Suppressor macrophage treated with lipopolysaccharide for 1 hour (primary cell): ENCODE results near the gene ZNF76.

Source experiments
- DNase-seq, 3 donors: peaks; one replicate each; pipeline ENCODE4 v3.0.0-alpha.2; 2020 to 2022

ZNF76 gene

GRCh38 chr6:35259194-35259947 lies at the start of gene ZNF76:
ZNF76 (plus strand) TSS chr6:35259735; CDS start chr6:35281152, 21,417 bp downstream.
- peak; percentile 98 to 99 (median 99) for DNase-seq

DNA sequence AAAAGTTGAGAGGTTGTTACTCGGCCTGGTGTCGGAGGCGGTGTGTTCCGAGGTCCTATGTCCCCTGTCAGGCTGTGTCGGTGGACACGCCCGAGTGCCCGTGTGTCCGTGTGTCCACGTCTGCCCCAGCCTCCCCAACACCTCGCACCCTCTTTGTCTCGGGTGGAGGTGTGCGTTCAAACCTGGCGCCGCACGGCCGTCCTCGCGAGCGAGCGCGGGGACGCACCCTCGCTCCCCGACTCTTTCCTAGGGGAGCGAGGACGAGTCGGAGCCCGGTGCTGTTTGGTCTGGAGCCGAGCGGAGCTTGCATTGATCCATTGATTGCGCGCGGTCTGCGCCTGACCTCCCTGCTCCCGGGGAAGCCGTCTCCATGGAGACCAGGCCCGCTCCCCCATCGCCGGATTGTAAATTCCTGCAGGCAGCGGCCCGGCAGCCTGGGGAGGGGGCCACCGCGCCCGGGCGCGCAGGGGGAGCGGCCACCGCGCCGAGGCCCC lies 46.2 kb upstream of the ZNF76 start:
- DNase-seq = no peak

DNA sequence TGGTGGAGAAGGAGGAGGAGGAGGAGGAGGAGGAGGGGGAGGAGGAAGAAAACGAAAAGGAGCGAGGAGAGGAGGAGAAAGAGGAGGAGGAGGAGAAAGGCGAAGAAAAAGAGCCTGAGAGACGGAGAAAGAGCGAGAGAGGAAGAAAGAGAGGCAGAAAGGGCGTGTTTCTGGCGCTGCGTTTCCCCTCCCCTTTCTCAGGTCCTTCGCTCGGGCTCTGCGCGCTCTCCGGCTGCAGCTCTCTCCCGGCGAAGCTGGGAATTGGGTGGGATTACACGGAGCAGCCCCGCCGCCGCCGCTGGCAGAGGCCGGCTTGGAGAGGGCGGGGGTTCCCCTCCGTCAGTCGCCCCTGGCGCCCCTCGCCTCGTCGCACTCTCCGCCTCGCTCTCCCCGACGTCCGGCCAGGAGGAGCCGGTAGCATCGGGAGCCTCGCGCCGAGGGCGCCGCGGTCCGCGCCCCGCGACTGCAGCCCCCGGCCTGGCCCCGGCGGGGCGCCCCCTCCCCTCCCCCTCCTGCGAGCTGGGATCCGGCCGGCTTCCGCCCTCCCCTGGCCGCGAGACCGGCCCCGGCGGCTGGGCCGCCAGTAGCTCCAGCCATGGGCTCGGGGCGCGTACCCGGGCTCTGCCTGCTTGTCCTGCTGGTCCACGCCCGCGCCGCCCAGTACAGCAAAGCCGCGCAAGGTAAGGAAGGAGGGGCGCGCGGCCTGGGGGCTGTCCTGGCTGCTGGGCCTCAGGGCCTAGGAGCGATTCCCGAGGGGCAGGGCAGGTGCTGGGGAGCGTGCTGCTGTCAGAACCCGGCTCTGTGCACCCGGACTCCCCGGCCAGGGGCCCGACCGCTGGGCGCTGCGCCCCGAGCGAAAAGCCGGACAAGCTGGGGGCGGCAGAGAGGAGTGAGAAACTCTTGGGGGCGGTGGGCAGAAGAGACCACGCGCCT lies 45.4 kb upstream of the ZNF76 start, which contains the start of gene SCUBE3:
Gene SCUBE3 (plus strand): TSS at position 133 of the 933 bp plus-strand sequence. CDS start 463 bp downstream, at position 596.
- DNase-seq = peak; percentile 24 to 49 (median 36)

GRCh38 chr6:35214869-35215664 lies 44.5 kb upstream of the ZNF76 start:
- no peak for DNase-seq

DNA sequence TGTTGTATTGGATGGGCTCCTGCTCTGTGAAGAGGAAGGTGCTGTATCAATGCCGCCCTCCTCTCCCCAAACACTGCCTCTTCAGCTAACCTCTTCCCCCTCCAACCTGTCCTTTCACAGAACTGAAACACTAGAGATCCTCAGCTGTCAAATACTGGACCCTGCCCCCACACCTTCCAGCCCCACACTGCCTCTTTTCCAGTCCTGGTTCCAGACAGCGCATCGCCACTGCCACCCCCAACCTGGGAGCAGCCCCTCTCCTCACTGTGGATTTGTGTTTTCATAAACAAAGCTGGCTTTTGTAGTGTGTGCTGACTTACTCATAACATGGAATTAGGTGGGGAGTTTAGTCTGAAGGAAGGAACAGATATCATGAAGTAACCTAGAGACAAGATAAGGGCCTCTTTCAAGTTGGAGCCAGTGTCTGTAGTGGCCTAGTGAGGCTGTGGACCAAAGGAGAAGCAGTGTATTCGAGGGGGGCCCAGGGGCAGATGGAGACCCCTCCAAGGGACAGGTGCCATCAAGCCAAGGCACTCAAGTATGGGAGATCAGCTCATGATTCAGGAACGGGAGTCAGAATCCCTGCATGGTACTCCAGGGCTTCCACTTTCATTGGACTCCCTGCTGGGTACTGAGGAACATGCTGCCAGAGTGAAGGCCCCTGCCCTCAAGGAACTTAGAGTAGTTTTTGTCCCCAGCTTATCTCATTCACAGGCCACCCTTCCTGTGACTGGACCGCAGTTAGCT lies 43.7 kb upstream of the ZNF76 start:
- no peak for DNase-seq

DNA sequence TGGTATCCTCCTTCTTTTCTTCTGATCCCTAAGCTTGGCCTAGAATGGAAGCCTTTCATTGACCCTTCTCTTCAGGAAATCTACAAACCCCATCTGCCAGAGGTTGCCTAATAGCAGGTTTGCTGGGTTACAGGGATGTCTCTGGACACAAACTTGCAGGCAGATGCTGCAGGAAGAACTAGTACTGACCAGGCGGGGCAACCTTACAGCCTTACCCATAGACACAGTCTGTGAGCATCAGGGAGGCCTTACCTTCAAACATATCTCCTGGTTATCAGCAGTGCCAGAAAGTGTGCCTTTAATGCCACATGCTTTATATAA lies 43.2 kb upstream of the ZNF76 start:
- DNase-seq = no peak

GRCh38 chr6:35216851-35217811 lies 42.4 kb upstream of the ZNF76 start:
- peak in 1 of 3 donors; percentile 12 for DNase-seq

- DNase-seq = peak; percentile 39 to 44 (median 42)
Measured at GRCh38 chr6:35218021-35218420, 41.5 kb upstream of the ZNF76 start.

DNA sequence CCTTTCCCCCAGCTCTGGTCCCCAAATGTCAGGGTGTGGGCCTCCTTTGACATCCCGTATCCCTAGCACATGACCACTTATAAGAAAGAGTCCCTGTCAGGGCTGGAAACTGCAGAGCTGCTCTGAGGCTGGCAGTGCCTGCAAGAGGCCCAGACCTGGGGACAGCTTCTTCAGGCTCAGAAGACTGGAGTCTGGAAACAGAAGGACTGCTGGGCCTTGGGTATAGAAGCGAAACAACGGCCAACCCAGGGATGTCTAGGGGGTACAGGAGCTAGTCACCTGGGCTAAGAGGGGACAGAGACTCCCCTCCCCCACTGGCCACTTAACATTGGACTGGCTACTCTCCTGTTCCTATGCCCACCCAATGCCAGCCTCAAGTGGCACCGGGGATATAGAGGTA lies 41.1 kb upstream of the ZNF76 start:
- no peak for DNase-seq

DNA sequence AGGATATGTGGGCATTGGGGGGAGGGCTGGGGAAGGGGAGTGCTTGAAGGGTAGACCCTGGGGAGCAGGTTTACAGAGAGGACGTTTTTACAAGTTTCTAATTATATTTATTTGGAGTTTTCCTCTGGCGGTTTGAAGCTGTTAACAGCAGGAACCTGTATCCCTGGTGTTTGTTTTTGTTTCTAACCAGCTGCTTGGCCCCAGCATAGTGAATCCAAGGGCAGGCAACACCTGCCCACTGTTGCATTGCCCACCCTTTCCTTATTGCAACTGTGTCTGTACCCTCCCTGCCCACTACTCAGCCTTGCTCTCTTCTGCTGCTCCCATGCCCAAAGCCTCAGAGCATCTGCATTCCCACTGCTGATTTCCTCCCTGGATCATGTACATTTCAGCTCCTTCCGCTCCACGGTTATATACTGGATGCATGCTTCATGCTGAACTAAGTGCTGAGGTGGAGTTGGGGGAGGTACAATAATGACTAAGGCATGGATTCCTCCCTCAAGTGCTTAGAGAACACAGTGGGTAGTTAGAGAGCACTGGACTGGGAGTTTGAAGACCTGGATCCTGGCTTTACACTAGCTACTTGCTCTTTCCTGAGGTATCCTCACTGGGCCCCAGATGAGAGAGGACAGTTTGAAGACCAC lies 39.7 kb upstream of the ZNF76 start:
- no peak for DNase-seq

DNA sequence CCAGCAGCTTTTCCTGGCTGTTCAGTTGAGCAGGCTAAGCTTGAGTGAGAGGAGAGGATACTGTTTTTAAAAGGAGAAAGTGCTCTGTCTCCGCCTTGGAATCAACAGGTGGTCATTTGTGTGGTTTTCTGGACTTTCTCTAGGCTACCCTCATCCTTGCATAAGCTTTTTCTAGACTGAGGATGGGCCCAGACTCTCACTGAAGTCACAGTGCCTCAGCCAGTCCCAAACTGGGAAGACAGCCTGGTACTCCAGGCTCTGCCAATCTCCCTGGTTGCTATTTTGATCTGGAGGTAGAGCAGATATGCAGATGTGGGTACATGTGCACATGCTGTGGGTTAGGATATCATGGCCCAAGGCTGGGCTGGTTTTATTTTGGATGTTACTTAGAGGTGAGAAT lies 38.8 kb upstream of the ZNF76 start:
- no peak for DNase-seq

DNA sequence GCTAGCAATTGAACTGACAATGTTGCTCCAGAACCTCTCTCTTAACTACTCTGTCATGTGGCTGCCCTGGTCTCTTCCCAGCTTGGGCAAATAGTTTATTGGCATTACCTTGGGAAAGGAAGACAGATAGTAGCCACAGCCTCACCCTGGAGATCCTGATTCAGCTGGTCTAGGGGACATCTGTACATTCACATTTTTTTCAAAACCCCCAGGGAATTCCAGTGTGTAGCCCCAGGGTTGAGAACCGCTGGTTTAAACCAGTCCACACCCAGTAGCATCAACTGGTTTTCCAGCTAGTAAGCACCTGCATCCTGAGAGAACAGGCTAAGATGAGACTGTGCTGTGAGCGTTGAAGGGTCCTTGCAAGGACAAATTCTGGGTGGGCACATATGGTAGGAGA lies 36.1 kb upstream of the ZNF76 start:
- DNase-seq = no peak

- DNase-seq = peak in 1 of 3 donors; percentile 16
Measured at GRCh38 chr6:35224720-35225119, 34.8 kb upstream of the ZNF76 start.

GRCh38 chr6:35228481-35228880 lies 31.1 kb upstream of the ZNF76 start:
- no peak for DNase-seq

DNA sequence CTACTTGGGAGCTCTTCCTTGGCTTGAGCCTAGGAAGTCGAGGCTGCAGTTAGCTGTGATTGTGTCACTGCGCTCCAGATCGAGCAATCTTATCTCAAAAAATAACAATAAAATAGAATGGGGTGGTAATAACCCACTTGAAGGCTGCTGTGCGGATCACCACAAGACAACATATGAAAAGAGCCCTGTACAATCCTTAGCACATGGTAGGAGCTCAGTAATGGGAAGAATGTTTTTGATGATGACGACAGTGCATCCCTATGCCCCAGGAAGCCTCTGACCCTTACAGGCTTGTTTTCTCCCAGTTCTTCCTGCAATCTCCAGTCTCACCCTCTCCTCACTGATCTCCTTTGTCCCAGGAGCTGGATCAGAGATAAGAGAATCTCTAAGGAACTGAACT lies 30.2 kb upstream of the ZNF76 start:
- no peak for DNase-seq

DNA sequence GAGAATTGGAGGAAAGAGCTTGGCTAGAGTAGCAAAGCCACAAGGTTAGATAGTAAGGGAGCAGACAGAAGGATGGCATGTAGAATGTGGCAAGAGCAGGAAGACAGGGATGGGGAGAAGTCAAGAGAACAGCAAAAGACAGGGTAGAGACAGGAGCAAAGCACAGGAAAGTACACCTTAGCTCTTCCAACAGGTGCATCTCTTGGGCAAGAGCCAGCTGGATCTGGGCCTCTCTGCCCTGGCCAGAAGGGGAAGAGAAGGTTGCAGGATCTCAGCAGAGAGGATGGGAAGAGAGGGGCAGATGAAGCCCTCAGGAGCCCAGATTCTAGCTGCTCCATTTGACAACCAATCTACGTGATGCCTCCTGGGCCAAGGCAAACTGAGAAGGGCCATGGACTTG lies 29.0 kb upstream of the ZNF76 start:
- DNase-seq = no peak

GRCh38 chr6:35230950-35231349 lies 28.6 kb upstream of the ZNF76 start:
- no peak for DNase-seq

GRCh38 chr6:35231563-35231962 lies 28.0 kb upstream of the ZNF76 start:
- DNase-seq = no peak

DNA sequence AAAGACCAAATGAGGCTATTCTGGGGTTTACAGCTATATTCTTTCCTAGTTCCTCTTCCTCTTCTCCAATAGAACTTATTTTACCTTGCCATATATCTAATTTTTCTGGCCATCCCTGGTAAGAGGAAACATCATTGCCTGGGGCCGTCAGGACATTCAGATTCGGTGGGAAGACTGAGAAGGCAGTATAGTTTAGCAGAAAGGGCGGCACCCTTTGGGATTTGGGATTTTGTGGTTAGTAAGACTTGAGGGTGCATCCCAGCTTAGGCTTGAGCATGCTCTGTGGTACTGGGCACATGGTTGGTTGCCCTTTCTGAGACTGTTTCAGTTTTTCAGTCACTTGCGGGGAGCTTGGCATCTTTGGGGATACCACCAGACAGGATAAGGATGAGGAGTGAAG lies 24.6 kb upstream of the ZNF76 start:
- DNase-seq = no peak

GRCh38 chr6:35236223-35236622 lies 23.3 kb upstream of the ZNF76 start:
- DNase-seq = no peak
